ENCODE data around the gene FBXO27.
A peak's percentile ranks its signal among the peaks of the same experiment; 100 is the strongest.

The FBXO27 gene

DNA sequence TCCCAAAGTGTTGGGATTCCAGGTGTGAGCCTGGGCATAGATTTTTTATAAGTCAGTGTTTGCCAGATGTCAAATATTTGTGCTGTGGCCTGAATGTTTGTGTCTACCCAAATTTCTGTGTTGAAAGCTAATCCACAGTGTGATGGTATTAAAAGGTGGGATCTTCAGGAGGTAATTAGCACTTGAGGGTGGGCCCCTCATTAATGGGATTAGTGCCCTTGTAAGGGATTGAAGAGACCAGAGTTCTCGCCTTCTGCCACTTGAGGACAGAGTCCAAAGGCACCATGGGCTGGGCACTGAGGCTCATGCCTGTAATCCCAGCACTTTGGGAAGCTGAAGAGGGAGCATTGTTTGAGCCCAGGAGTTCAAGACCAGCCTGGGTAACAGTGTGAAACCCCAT, 47.1 kb downstream of the FBXO27 start:
- H3K9me3 Mint-ChIP-seq, result peaks cover 5% of the 10 kb centered on the region
- peaks cover 12% of the 10 kb centered on the region for H3K27me3 Mint-ChIP-seq
- H3K4me3 Mint-ChIP-seq, result no peak overlapping the region
- H3K4me1 Mint-ChIP-seq (ENCODE audit: low read depth), result no peaks in the 10 kb centered on the region
- no peaks in the 10 kb centered on the region for H3K36me3 Mint-ChIP-seq (ENCODE audit: low read depth)
- H3K27ac Mint-ChIP-seq, result no peak overlapping the region

DNA sequence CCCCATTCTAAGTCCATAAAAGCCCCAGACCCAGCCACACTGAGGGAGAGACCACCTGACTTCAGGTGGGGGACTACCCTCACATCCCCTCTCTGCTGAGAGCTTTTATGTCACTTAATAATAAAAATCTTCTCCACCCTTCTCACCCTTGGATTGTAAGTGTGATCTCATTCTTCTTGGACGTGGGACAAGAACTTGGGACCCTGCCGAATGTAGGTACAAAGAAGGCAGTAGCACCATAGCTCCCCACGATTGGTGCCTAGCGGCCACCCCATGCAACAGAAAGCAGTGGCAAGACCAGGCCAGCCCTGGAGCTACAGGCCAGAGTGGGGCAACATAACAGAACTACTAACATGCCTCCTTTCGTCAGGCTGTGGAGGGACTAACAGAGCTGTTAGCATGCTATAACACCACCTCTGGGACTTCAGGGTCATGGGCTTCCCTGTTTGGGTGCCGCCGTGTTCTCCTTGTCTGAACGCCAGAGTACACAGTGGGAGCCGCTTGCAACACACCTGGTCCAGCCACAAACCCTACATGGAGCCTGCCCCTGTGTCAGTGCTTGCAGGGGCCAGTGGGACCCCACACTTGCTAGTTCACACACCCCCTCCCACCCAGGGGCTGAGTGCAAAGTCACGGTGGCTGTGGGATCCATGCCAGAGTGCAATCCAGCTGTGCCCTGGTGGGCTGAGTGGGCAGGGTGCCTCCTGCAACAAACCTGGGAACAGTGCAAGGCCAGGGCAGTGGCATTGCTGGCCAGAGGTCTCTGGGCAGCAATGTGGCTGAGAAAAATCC, 51.6 kb downstream of the FBXO27 start:
- peaks cover 24% of the 10 kb centered on the region for H3K27me3 Mint-ChIP-seq
- no peak overlapping the region for H3K4me3 Mint-ChIP-seq
- no peaks in the 10 kb centered on the region for H3K36me3 Mint-ChIP-seq (ENCODE audit: low read depth)
- H3K4me1 Mint-ChIP-seq (ENCODE audit: low read depth), result peaks cover 22% of the 10 kb centered on the region
- H3K27ac Mint-ChIP-seq, result no peak overlapping the region
- peaks cover 5% of the 10 kb centered on the region for H3K9me3 Mint-ChIP-seq

DNA sequence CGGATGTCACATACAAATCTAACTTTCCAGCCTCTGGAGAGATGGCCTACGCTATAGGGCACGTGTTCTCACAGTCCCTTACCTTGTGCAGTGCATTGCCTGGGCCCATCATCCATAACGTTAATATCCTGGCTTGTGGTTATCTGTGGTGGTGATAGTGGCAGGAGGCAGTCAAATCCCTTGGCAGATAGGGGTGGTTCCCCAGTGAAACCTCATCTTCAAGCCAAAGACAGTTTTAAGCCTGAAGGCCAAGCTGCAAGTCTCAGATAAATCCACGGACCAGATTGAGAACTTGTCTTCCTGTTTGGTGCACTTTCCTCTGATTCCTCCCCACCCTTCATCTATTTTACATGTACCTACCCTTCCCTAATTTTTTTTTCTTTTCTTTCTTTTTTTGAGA, 52.5 kb downstream of the FBXO27 start:
- Mint-ChIP-seq H3K36me3 (ENCODE audit: low read depth) (no peaks in the 10 kb centered on the region), H3K4me3 (no peak overlapping the region), H3K27me3 (peaks cover 28% of the 10 kb centered on the region), H3K27ac (no peak overlapping the region), H3K4me1 (ENCODE audit: low read depth) (peaks cover 27% of the 10 kb centered on the region), H3K9me3 (peaks cover 5% of the 10 kb centered on the region)

- Mint-ChIP-seq H3K27ac (peak overlapping the region; percentile 36), H3K4me3 (no peak overlapping the region), H3K27me3 (peaks cover 34% of the 10 kb centered on the region), H3K4me1 (ENCODE audit: low read depth) (peaks cover 32% of the 10 kb centered on the region), H3K36me3 (ENCODE audit: low read depth) (no peaks in the 10 kb centered on the region), H3K9me3 (peaks cover 5% of the 10 kb centered on the region)
Observed at GRCh38 chr19:38978326-38978689, 54.0 kb downstream of the FBXO27 start.

- Mint-ChIP-seq H3K27ac (peak overlapping the region; percentile 36), H3K36me3 (ENCODE audit: low read depth) (no peaks in the 10 kb centered on the region), H3K4me3 (no peak overlapping the region), H3K27me3 (peaks cover 34% of the 10 kb centered on the region), H3K9me3 (peaks cover 5% of the 10 kb centered on the region), H3K4me1 (ENCODE audit: low read depth) (peaks cover 32% of the 10 kb centered on the region)
Observed at GRCh38 chr19:38977445-38978325, 54.7 kb downstream of the FBXO27 start.

- H3K9me3 Mint-ChIP-seq, result peaks cover 5% of the 10 kb centered on the region
- peaks cover 32% of the 10 kb centered on the region for H3K4me1 Mint-ChIP-seq (ENCODE audit: low read depth)
- H3K27ac Mint-ChIP-seq, result no peak overlapping the region
- H3K36me3 Mint-ChIP-seq (ENCODE audit: low read depth), result no peaks in the 10 kb centered on the region
- peaks cover 34% of the 10 kb centered on the region for H3K27me3 Mint-ChIP-seq
- H3K4me3 Mint-ChIP-seq, result peak overlapping the region; percentile 20
Observed at GRCh38 chr19:38975861-38976271, 56.5 kb downstream of the FBXO27 start.

- Mint-ChIP-seq H3K36me3 (ENCODE audit: low read depth) (no peaks in the 10 kb centered on the region), H3K27ac (no peak within 1 kb of the TSS), H3K4me3 (peak within 1 kb of the TSS; percentile 31), H3K4me1 (ENCODE audit: low read depth) (peaks cover 32% of the 10 kb centered on the region), H3K27me3 (peaks cover 30% of the 10 kb centered on the region), H3K9me3 (peaks cover under 1% of the 10 kb centered on the region)
Observed at GRCh38 chr19:38975214-38975860, 57.0 kb downstream of the FBXO27 start, which contains the start of gene FBXO17. TSS of gene FBXO17 (minus strand) at chr19:38975742. CDS start at chr19:38950319, 25,423 bp downstream.

- H3K36me3 Mint-ChIP-seq (ENCODE audit: low read depth), result no peaks in the 10 kb centered on the region
- peaks cover 29% of the 10 kb centered on the region for H3K27me3 Mint-ChIP-seq
- H3K9me3 Mint-ChIP-seq, result no peaks in the 10 kb centered on the region
- no peak overlapping the region for H3K27ac Mint-ChIP-seq
- peak overlapping the region; percentile 31 for H3K4me3 Mint-ChIP-seq
- peaks cover 32% of the 10 kb centered on the region for H3K4me1 Mint-ChIP-seq (ENCODE audit: low read depth)
Observed at GRCh38 chr19:38974624-38975213, 57.6 kb downstream of the FBXO27 start.

Measured in stimulated activated naive CD8-positive, alpha-beta T cell treated with anti-CD3 and anti-CD28 coated beads, Interleukin-15, Interleukin-2, amounts not matched to agents 100 ng/mL and 50 ng/mL, for 24 hours (primary cell).